GM12801 (cell line): ENCODE results near the gene C10orf67.

Experiments used
- TF ChIP-seq, protein P1 (sequence below): IDR thresholded peaks from one replicate; pipeline ENCODE4 v1.5.1; 2011; ENCODE audit warnings: control low read depth; ENCODE audit not compliant: insufficient read length; ENCODE audit errors: extremely low read depth

The C10orf67 gene

DNA sequence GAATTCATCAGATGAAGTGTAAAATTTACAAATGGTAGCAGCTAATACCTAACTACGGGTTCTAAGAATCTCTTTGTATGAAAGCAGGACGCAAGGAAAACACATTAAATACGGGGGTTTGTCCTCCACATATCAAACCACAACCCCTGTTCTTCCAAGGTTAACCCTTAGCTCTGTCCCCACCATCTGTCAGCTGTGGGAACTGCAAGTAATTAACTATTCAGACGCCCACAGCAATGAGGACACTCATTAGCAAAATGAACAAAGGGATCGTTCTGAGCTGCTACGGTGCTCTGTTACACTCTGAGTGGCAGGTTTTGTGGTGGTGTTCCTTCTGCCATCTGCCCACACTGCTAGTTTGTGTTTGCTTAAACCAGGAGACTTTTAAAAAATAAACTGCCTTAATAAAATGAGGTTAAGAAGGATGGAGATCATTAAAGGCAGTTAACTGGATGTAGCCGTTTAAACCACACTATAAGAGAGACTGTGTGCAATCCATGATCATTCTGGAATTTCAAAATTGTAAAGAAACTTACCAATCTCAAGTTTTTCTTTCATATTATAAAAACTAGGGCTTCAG lies 51.4 kb downstream of the C10orf67 start:
- TF ChIP-seq, protein P1, sequence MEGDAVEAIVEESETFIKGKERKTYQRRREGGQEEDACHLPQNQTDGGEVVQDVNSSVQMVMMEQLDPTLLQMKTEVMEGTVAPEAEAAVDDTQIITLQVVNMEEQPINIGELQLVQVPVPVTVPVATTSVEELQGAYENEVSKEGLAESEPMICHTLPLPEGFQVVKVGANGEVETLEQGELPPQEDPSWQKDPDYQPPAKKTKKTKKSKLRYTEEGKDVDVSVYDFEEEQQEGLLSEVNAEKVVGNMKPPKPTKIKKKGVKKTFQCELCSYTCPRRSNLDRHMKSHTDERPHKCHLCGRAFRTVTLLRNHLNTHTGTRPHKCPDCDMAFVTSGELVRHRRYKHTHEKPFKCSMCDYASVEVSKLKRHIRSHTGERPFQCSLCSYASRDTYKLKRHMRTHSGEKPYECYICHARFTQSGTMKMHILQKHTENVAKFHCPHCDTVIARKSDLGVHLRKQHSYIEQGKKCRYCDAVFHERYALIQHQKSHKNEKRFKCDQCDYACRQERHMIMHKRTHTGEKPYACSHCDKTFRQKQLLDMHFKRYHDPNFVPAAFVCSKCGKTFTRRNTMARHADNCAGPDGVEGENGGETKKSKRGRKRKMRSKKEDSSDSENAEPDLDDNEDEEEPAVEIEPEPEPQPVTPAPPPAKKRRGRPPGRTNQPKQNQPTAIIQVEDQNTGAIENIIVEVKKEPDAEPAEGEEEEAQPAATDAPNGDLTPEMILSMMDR = no peak

DNA sequence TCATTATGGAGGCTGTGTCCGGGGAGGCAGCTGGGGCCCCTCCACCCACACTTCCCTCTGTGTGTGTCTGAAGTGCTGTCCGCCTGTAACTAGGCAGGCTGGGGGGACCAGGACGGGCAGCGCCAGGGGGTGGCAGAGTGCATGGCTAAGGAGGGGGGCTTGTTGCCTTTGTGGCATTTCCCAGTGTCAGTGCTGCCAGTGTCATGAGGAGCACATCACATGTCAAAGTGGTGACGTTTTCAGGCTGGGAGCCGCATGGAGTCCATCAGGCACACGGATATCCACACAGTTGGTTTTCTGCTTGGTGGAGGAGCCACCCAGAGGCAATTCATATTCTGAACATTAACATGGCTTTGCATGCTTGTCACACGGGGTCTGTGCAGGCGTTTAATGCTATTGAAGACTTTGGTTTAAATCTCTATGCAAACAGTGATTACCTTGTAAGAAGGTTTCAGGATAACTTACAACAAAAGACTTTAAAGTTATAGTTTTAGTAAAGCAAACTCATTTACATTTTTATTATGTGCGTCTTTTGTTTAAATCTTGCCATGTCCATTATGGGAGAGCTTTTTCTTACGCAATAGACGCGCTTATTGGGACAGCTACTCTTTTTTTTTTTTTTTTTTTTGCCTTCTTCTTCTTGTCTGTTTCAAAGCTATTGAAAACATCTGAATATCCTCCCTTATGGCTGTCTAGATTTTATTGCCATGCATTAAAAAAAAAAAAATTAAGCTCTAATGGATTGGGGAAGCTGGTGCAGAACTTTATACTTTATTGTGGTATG lies 52.9 kb downstream of the C10orf67 start:
- TF ChIP-seq, protein P1 = no peak

DNA sequence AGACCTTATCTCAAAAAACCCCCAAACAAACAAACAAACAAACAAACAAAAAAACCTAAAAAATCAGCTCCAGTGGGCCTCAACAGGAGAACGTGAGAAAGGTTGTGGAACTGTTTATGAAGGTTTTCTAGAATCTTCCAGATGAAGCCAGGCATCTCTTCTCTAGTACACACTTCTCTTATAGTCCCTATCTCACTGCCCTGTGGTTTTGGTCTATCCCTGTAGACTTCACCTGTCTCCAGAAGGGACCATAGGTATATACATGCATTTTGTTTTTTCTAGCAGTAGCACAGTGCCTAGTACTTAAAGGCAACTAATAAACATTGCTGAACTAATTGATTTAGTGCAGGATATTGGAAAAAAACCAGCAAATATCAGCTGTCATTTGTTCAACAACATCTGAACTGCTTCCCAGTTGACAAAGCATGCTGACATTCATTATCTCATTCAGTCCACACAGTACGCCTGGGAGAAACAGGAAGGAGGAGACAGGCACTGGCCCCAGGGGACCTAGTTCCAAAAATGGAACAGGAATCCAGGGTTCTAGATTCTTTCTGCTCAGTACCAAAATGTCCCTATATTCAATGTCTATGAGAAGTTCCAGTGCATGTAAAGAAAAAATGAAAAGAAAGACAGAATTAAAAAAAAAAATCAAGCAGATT lies 59.8 kb downstream of the C10orf67 start:
- TF ChIP-seq, protein P1 = no peak

DNA sequence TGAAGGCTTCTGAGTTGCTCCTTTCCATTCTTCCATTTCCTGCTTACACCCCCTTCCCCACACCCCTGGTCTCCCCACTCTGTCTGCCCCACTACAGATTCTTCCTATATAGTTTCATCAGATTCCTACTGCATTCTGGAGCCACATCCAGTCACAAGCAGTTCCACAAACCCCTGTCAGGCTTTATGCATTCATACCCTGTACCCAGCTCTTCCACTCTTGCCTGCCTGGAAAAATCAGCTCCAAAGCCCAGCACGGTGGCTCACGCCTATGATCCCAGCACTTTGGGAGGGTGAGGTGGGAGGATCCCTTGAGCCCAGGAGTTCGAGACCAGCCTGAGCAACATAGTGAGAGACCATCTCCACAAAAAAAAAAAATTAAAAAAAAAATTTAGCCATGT lies 60.4 kb downstream of the C10orf67 start:
- TF ChIP-seq, protein P1 = no peak

DNA sequence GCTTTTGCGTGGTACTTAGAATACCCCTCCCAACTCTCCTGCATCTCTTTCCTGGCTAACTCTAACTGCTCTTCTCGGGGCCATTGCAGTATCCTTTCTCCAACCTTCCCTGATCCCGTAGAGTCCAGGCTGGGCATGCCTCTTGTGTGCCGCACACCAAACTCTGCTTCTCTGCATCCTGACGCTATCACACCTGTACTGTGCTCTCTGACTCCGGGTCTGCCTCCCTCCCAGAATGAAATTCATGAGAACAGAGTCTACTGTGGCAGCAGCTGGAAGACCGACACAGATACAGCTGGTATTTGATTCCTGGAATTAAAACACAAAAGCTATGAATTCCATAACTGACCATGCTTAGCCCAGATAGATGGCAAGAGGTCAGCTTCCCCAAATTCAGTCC lies 60.9 kb downstream of the C10orf67 start:
- TF ChIP-seq, protein P1 = no peak

DNA sequence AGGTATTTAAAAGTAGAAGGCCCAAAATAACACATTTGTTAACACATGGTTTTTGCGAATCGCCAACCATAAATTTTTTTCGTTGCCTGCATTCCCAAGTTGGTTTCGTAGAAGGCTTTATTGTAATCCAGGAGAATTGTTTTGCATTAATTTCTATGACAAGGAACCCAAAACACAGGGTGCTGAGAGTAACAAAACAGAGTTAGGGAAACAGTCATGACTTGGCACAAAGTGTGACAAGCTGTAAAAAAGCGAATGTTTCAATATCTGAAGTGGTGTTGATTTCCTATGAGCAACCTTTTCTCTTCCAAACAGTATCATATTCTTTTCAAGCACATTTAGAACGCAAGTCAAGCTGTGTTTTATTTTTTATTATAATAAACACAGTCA lies 63.6 kb downstream of the C10orf67 start:
- TF ChIP-seq, protein P1 = no peak

DNA sequence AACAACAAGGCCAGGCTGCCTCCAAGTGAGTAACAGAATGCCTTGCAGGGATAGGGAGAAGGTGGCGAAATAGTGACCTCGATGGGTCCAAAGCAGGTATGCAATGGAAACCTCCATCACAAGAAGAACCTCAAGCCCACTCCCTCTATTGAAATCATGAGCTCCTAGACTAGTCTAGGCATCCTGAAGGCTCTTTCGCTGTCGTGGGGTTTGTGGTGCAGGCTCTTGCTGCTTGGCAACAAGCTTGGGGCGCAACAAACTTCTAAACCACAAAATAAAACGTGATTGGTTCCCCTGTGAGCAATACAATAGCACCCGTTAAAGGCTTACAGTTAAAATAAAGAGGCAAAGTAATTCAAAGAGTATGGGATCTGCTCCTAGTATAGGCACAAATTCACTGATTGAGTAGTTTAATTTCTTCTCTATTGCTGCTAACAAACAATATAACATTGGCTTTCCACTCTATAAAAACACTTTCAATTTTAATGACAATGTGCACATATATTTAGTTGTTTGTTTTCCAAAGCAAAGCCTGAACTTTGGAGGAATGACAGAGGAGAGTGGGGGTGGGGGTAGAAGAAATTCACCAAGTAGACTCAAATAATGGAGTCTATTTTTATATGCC lies 64.1 kb downstream of the C10orf67 start:
- TF ChIP-seq, protein P1 = no peak
